ENCODE data around the gene SNX18. TPM values are rescaled to one million over a fixed set of nuclear protein-coding genes. Genes with fewer than 3 reads are reported as not detected.

Gene SNX18
- polyA plus RNA-seq, 1 donor (not counting 4 experiments of a cell fraction or from before 2014, with no cell fraction given) = 7.4 TPM

DNA sequence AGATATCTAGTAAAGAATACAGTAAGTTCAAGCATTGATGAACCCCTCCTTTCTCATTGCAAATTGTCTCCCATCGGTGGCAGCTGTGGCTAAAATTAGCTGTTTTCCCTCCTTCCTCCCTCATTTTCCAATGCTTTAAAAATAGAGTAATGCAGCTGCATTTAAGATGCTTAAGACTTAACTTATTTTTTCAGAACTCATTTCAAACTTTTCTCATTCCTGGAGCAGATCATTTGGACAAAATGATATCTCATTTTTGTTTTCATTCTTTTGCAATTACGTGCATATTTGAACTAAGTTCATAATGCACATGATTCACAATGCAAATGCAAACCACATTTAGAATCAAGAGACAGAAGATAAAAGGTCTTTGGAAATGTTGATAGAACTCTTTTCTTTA is 47.4 kb upstream of the SNX18 start:
- no peak for FAIRE-seq
- no peak overlapping the region for H3K27ac ChIP-seq (ENCODE audit: control insufficient read depth, insufficient read depth, low read length)
- H3K4me1 ChIP-seq (ENCODE audit: control insufficient read depth, extremely low read depth, insufficient read depth, low read length) = no peaks in the 10 kb centered on the region
- H3K79me2 ChIP-seq (ENCODE audit: control insufficient read depth, insufficient read depth, low read length) = no peaks in the 10 kb centered on the region
- no peak overlapping the region for H2AFZ ChIP-seq (ENCODE audit: control insufficient read depth, low read length)
- no peaks in the 10 kb centered on the region for H3K36me3 ChIP-seq (ENCODE audit: control insufficient read depth in 2 of 2, extremely low read depth in 1 of 2, insufficient read depth in 2 of 2, low read length in 2 of 2)
- H3K4me2 ChIP-seq (ENCODE audit: control insufficient read depth, extremely low read depth, insufficient read depth, low read depth, low read length) = no peak overlapping the region
- no peak overlapping the region for H3K9ac ChIP-seq (ENCODE audit: control insufficient read depth, extremely low read depth, insufficient read depth, low read length)
- no peak for TF ChIP-seq EZH2 (IDR thresholded peaks at IDR 0.05; ENCODE audit: low read length)
- TF ChIP-seq, protein P1, sequence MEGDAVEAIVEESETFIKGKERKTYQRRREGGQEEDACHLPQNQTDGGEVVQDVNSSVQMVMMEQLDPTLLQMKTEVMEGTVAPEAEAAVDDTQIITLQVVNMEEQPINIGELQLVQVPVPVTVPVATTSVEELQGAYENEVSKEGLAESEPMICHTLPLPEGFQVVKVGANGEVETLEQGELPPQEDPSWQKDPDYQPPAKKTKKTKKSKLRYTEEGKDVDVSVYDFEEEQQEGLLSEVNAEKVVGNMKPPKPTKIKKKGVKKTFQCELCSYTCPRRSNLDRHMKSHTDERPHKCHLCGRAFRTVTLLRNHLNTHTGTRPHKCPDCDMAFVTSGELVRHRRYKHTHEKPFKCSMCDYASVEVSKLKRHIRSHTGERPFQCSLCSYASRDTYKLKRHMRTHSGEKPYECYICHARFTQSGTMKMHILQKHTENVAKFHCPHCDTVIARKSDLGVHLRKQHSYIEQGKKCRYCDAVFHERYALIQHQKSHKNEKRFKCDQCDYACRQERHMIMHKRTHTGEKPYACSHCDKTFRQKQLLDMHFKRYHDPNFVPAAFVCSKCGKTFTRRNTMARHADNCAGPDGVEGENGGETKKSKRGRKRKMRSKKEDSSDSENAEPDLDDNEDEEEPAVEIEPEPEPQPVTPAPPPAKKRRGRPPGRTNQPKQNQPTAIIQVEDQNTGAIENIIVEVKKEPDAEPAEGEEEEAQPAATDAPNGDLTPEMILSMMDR (optimal IDR thresholded peaks at IDR 0.05 in 1 of 3, IDR thresholded peaks at IDR 0.05 in 1 of 3, conservative IDR thresholded peaks at IDR 0.05 in 1 of 3; ENCODE audit: extremely low read depth in 1 of 3, insufficient read depth in 2 of 3, low read length in 3 of 3) = no peak
- no peaks in the 10 kb centered on the region for H3K9me3 ChIP-seq (ENCODE audit: control insufficient read depth, low read depth, low read length)
- no peak overlapping the region for H3K4me3 ChIP-seq (ENCODE audit: control insufficient read depth in 2 of 3, extremely low read depth in 1 of 3, insufficient read depth in 2 of 3, low read depth in 1 of 3, low read length in 3 of 3)
- dilution Hi-C loops (cut with MboI; ENCODE audit: extremely low pct_ligation_motif_present, low sequenced_read_pairs) = no loop called here
- H4K20me1 ChIP-seq (ENCODE audit: control insufficient read depth, extremely low read depth, insufficient read depth, low read length) = no peaks in the 10 kb centered on the region
- no peak for DNase-seq (ENCODE audit: low read depth, low spot score)
- H3K9me1 ChIP-seq (ENCODE audit: control insufficient read depth, extremely low read depth, insufficient read depth, low read length) = no peaks in the 10 kb centered on the region
- H3K27me3 ChIP-seq (ENCODE audit: control insufficient read depth, extremely low read depth, insufficient read depth, low read length) = no peaks in the 10 kb centered on the region

DNA sequence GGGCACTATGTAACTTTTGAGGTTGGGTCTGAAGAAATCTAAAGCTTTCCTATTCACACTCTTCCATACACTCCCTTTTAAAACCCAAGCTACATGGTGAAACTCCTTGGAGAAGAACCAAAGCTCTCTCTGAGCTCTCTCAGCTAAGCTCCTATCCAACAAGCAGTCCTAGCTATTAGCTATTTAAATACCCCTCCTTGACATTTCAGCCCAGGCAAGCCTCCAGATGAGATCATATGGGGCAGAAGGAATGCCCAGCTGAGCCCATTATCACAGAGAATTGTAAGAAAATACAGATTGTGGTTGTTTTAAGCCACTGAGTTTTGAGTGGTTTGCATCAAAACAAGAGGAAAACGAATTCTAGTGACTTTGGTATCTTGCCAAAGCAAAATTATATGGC is 46.9 kb upstream of the SNX18 start:
- dilution Hi-C loops (cut with MboI; ENCODE audit: extremely low pct_ligation_motif_present, low sequenced_read_pairs) = no loop called here

More for the DNA sequence above, 46.9 kb upstream of the SNX18 start:
- Histone ChIP-seq H3K9me1 (ENCODE audit: control insufficient read depth, extremely low read depth, insufficient read depth, low read length) (no peaks in the 10 kb centered on the region), H3K4me3 (ENCODE audit: control insufficient read depth in 2 of 3, extremely low read depth in 1 of 3, insufficient read depth in 2 of 3, low read depth in 1 of 3, low read length in 3 of 3) (no peak overlapping the region), H3K4me1 (ENCODE audit: control insufficient read depth, extremely low read depth, insufficient read depth, low read length) (no peaks in the 10 kb centered on the region), H3K36me3 (ENCODE audit: control insufficient read depth in 2 of 2, extremely low read depth in 1 of 2, insufficient read depth in 2 of 2, low read length in 2 of 2) (no peaks in the 10 kb centered on the region), H3K4me2 (ENCODE audit: control insufficient read depth, extremely low read depth, insufficient read depth, low read depth, low read length) (no peak overlapping the region), H3K27me3 (ENCODE audit: control insufficient read depth, extremely low read depth, insufficient read depth, low read length) (no peaks in the 10 kb centered on the region), H3K27ac (ENCODE audit: control insufficient read depth, insufficient read depth, low read length) (no peak overlapping the region), H2AFZ (ENCODE audit: control insufficient read depth, low read length) (no peak overlapping the region), H4K20me1 (ENCODE audit: control insufficient read depth, extremely low read depth, insufficient read depth, low read length) (no peaks in the 10 kb centered on the region), H3K9ac (ENCODE audit: control insufficient read depth, extremely low read depth, insufficient read depth, low read length) (no peak overlapping the region), H3K9me3 (ENCODE audit: control insufficient read depth, low read depth, low read length) (no peaks in the 10 kb centered on the region), H3K79me2 (ENCODE audit: control insufficient read depth, insufficient read depth, low read length) (no peaks in the 10 kb centered on the region)
- FAIRE-seq (no peak), DNase-seq (ENCODE audit: low read depth, low spot score) (no peak)
- TF ChIP-seq, protein P1 (optimal IDR thresholded peaks at IDR 0.05 in 1 of 3, IDR thresholded peaks at IDR 0.05 in 1 of 3, conservative IDR thresholded peaks at IDR 0.05 in 1 of 3; ENCODE audit: extremely low read depth in 1 of 3, insufficient read depth in 2 of 3, low read length in 3 of 3) = no peak

Data from keratinocyte (primary cell).